ENCODE data around the gene WDR37. TPM values are rescaled to one million over a fixed set of nuclear protein-coding genes. Genes with fewer than 3 reads are reported as not detected.

WDR37 gene
- total RNA-seq, 1 experiment from 2014 or later = 7.6 TPM

DNA sequence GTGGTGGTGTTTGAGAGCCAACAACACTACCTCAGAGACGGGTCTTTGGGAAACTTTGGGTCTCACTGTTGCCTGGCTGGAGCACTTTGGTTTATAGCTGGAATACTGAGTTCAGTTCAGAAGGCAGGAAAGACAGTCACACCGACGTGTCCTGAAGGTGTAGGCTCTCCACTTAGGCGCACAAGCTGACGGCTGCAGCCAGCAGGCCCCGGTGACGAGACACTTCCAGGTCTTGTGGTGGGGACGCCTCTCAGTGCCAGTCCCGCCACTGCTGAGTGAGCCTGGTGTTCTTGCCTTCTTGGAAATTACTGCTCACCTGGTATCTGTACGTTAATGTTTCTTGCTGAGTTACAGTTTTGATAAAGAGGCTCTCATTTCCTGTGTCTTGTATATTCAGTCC is 74.0 kb downstream of the WDR37 start:
- DNase-seq (ENCODE audit: low read depth, low spot score) = no peak
- in situ Hi-C loops (cut with HindIII; ENCODE audit: low pct_unique_long_range_greater_than_20kb, low sequenced_read_pairs) = no loop called here

DNA sequence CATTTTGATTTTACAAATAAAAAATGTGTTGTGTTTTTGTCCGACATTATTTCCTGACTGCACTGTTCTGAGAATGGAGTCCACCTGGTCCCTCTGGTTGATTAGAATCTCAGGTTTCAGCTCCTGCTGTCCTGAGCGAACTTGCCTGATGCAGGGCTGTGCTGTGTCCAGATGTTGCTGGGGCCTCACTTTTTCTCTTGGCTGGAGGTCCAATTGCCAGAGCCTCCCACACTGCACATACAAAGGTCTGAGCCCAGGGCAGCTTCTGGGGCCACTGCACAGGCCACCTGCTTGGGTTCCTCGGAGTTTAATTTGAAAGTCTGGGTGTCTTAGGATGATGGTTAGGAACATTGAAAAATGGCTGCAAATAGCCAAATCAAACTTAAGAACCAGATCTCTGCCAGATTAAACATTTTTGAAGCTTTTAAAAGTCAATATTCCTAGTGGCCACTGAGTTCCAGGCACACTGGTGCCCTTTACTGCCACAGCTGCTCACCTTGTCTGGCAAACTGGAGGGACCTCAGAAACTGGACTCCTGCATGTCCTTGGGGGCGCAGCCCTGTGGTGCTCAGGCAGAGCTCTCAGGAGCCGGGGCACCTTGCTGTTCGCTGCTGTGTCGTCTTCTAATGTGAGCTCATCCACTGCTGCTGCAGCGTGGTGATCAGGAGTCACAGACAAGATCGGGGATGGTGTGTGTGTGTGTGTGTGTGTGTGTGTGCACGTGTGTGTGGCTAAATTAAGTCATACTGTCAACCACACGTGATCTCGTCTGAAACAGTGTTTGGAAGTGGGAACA is 75.0 kb downstream of the WDR37 start:
- no peak for DNase-seq (ENCODE audit: low read depth, low spot score)
- in situ Hi-C loops (cut with HindIII; ENCODE audit: low pct_unique_long_range_greater_than_20kb, low sequenced_read_pairs) = no loop called here

DNA sequence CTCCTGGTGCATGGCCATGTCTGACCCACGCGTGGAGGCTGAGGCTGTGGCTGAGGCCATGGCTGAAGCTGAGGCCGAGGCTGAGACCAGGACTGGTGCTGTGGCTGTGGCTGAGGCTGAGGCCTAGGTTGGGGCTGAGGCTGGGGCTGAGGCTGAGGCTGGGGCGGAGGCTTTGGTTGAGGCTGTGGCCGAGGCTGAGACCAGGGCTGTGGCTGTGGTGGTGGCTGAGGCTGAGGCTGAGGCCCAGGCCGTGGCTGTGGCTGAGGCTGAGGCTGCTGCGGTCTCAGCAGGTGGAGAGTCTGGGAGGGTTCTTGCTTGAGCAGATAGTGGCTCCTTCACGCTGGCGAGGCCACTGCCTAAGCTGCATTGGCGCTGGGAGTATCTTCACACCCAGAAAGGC is 76.4 kb downstream of the WDR37 start:
- no peak for DNase-seq (ENCODE audit: low read depth, low spot score)
- in situ Hi-C loops (cut with HindIII; ENCODE audit: low pct_unique_long_range_greater_than_20kb, low sequenced_read_pairs) = no loop called here

DNA sequence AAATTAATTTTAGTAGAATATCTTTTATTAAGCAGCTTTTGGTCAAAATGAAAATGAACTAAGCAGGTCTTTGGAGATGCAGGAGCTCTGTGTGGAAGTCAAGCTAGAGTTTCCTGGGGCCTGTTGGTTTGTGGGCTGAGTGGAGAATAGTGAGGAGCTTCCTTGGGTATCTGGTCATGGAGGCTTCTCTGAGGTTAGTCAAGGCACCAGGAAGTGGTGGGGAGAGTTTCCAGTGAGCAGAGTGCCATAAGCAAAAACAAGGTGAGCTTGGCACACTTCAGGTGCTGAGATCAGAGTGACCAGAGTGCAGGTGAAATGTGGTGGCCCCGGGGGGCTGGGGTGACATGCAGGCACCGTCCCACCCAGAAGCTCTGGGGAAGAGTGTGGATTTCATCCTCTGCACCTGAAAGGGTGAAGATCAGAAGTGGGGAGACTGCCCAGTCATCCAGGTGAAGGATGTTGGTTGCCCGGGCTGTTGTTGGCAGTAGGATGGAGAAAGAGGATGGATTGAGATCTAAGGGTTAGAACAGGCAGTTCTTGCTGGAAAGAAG is 77.4 kb downstream of the WDR37 start:
- in situ Hi-C loops (cut with HindIII; ENCODE audit: low pct_unique_long_range_greater_than_20kb, low sequenced_read_pairs) = no loop called here
- DNase-seq (ENCODE audit: low read depth, low spot score) = no peak

DNA sequence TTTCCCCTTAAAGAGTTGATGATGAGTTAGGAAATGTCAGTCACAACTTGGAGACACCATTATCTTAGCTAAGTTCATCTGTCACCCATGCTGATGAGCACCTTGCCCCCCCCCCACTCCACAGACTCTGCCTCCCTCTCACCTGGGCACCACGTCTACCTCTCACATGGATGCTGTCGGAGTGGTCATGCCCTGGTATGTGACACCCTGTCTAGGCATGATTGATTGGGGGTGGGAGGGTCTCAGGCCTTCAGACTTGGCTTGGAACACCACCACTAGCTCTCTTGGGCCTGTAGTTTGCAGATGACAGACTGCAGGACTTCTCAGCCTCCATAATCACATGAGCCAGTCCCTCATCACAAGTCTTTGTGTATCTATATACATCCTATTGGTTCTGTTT is 78.0 kb downstream of the WDR37 start:
- in situ Hi-C loops (cut with HindIII; ENCODE audit: low pct_unique_long_range_greater_than_20kb, low sequenced_read_pairs) = no loop called here
- DNase-seq (ENCODE audit: low read depth, low spot score) = no peak

DNA sequence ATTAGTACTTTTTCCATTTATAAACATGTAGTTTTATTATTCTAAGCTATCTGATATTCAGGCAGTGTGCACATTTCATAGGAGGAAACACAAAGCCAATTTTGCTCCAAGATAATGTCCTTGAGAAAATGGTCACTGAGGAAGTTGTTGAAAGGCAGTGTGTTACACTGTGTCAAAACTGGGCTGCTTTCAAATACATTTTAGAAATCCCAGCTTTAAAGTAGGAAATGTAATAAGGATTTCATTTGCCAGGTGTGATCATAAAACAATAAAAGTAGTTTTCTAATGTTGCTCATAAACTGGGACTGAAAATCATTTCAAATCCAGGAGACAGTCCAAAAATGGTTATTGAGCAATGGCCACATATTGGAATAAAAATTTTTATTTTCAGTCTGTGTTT is 80.1 kb downstream of the WDR37 start:
- DNase-seq (ENCODE audit: low read depth, low spot score) = no peak
- in situ Hi-C loops (cut with HindIII; ENCODE audit: low pct_unique_long_range_greater_than_20kb, low sequenced_read_pairs) = no loop called here

DNA sequence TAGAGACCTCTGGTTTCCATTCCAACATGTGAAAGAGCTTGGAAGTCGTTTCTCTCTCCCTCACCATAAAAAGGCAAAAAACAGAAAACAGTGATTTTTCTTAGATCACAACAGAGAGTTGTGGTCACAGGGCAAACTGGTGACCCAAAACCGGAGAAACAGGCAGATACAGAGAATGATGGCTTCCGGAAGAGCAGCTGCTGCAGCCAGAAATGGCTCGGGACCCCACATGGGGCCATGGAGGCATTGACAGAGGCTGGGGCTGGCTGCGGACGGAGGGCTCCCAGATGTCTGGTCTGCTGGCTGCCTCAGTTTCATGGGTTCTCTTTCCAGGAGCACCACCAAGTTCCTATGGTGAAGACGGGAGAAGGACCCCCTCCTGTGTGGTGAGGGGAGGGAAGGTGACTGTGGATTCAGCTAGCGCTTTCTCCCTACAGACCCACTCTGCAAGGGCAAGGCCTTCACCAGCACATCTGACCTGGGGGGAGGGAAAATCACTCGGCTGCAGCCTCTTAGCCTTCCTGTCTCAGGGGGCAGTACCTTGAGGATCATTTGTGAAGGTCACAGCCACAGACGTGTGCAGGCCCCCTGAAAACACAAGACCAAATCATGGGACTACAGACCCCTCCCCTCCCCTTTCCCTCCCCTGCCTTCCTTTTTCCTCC is 81.4 kb downstream of the WDR37 start:
- DNase-seq (ENCODE audit: low read depth, low spot score) = no peak
- in situ Hi-C loops (cut with HindIII; ENCODE audit: low pct_unique_long_range_greater_than_20kb, low sequenced_read_pairs) = no loop called here

DNA sequence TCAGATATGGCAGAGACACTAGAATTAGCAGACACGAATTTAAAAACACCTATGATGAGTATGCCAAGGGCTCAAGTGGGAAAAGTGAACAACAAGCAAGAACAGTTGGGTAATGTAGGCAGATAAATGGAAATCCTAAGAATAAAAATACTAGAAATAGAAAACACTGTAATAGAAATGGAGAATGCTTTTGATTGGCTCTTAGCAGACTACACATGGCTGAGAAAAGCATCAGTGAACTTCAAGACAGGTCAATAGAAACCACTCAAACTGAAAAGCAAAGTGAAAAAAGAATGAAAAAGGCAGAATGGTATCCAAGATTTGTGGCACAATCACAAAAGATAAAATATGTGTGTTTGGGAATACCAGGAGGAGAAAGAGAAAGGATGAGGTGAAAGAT is 82.3 kb downstream of the WDR37 start:
- in situ Hi-C loops (cut with HindIII; ENCODE audit: low pct_unique_long_range_greater_than_20kb, low sequenced_read_pairs) = no loop called here
- DNase-seq (ENCODE audit: low read depth, low spot score) = no peak

DNA sequence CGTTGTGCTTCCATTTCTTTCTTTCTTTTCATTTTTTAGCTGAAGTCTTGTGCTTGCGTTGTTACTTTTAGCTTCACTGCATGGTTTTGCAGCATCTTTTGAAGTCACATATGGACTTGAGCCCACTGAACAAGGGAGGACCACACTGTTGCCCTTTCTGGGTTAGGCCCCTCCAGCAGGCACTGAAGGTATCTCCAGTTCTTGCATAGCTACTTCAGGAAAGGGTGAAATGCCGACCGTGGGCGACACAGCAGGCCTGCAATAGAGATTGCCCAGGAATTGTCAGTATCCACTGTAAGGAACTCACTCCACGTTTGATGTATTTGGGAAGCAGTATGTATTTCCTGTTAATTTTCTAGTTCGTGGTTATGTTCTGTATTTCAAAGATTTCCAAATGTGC is 85.1 kb downstream of the WDR37 start:
- DNase-seq (ENCODE audit: low read depth, low spot score) = no peak
- in situ Hi-C loops (cut with HindIII; ENCODE audit: low pct_unique_long_range_greater_than_20kb, low sequenced_read_pairs) = no loop called here

DNA sequence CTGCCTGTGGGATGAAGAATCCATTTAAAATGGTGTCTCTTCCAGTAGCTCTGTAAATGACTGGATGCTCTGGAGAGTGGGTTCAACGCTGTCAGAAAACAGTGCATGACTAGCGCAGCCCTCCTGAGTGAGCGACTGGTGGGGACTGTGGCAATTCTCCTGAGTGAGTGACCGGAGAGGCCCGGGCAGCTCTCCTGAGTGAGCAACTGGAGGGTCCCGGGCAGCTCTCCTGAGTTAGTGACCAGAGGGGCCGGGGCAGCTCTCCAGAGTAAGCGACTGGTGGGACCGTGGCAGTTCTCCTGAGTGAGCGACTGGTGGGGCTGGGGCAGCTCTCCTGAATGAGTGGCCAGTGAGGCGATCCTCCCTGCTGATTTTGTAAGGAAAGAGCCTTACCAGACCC is 85.5 kb downstream of the WDR37 start:
- DNase-seq (ENCODE audit: low read depth, low spot score) = no peak
- in situ Hi-C loops (cut with HindIII; ENCODE audit: low pct_unique_long_range_greater_than_20kb, low sequenced_read_pairs) = no loop called here

DNA sequence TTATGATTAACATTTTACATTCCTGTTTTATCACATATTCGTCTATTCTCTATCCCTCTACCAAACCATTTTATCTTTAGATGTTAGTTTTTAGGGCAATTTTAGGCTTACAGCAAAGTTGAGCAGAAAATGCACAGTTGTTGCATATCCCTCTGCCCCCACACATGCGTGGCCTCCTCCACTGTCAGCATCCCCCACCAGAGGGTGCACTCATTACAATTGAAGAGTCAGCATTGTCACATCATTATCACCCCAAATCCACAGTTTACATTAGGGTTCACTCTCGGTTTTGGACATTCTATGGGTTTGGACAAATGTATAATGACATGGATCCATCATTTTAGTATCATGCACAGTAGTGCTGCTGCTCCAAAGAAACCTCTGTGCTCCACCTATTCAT is 86.4 kb downstream of the WDR37 start:
- in situ Hi-C loops (cut with HindIII; ENCODE audit: low pct_unique_long_range_greater_than_20kb, low sequenced_read_pairs) = no loop called here

DNA sequence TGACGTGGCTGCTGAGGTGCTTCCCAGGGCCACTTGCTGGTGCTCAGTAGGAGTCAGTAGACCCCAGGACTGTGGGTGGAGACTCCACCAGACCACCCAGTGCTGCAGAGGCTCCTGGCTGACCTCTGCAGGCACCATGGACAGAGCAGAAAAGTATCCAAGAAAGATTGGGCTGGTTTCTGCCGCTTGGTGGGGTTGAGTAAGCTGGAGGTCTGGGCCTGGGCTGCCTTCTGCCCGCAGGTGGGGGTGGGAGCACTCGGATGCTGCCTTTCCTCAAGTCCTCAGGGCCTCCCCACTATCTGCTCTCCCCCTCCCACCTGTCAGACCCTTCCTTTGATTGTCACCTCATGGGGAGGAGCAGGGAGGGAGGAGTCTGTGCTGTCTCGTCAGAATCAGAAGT is 91.6 kb downstream of the WDR37 start:
- no peak for DNase-seq (ENCODE audit: low read depth, low spot score)
- in situ Hi-C loops (cut with HindIII; ENCODE audit: low pct_unique_long_range_greater_than_20kb, low sequenced_read_pairs) = no loop called here

More for the DNA sequence above, 86.4 kb downstream of the WDR37 start:
- DNase-seq (ENCODE audit: low read depth, low spot score) = no peak

DNA sequence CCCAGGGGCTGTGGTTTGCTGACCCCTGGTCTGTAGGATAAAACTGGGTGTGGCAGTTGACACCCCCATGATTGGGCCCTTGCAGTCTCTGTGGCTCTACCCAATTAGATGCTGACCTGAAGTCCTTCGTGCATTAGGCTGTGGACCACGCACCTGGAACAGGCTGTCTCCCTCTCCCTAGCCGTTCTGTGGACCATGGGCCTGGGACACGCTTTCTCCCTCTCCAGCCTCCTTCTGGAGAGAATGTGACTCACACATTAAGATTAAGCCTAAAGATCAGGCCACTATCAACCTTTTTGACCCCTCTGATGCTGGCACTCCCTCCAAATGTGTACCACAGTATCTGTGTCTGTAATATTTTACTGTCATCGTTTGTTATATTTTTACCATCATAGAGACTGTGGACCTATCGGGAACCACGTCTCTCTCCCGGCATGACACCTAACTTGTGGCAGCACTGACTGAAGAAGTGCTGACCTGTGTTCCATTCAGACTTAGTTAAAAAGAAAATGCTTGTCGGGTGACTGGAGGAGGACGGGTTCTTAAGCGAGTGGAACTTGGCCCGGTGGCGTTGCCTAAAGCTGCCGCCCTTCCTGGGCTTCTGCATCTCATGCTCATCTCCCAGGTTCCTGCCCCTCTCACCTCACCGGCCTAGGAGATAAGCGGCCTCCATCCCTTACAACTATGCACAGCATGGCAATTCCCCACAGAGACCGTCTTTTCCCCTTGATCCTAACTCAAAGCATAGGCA is 92.8 kb downstream of the WDR37 start:
- no peak for DNase-seq (ENCODE audit: low read depth, low spot score)
- in situ Hi-C loops (cut with HindIII; ENCODE audit: low pct_unique_long_range_greater_than_20kb, low sequenced_read_pairs) = no loop called here

DNA sequence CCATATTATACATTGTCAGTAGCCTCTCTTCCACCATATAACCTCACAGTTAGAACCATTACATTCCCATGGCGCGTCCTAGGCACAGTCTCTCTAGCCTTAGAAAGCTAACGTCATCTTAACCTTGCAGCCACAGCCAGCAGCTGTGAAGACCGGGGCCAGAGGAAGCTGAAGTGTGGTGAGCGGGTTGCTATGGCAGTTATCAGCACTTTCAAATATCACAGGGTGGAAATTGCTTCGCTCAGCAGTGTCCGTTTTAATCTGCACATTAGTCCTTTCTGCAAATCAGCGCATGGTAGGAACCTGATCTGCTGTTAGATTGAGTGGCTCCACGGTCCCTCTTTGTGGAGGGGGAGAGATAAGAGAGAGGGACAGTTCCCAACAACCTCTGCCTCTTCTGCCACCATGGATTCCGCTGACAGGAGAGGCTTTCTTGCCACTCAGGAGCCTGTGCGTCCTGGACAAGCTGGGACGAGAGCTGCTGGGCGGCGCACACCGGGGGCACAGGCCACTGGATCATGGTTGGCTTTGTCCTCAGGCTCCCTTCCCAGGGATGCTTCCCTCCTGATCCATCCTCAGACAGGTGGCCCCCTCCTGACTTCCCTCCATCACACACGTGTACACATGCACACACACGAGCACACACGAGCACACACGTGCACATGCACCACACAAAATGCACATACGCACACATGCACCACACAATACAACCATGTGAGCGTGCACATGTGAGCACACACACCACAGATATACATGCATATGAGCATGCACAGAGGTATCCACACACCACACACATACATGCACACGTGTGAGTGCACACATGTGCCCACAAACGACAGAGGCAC is 93.8 kb downstream of the WDR37 start:
- DNase-seq (ENCODE audit: low read depth, low spot score) = no peak
- in situ Hi-C loops (cut with HindIII; ENCODE audit: low pct_unique_long_range_greater_than_20kb, low sequenced_read_pairs) = no loop called here

DNA sequence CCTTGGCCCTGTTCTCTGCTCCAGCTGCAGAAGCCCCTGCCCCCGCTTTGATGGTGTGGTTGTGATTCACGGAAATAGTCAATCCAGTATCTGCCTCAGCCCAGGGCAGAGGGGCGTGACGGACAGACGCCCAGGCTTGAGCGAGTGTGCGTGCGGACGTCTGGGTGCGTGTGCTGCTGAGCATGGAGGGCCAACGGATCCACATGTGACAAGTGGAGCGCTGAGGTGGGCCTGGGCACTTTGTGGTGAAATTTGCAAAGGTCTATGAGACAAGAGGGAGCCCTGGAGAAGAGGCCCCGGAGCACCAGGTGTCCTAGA is 94.4 kb downstream of the WDR37 start:
- in situ Hi-C loops (cut with HindIII; ENCODE audit: low pct_unique_long_range_greater_than_20kb, low sequenced_read_pairs) = no loop called here
- no peak for DNase-seq (ENCODE audit: low read depth, low spot score)

DNA sequence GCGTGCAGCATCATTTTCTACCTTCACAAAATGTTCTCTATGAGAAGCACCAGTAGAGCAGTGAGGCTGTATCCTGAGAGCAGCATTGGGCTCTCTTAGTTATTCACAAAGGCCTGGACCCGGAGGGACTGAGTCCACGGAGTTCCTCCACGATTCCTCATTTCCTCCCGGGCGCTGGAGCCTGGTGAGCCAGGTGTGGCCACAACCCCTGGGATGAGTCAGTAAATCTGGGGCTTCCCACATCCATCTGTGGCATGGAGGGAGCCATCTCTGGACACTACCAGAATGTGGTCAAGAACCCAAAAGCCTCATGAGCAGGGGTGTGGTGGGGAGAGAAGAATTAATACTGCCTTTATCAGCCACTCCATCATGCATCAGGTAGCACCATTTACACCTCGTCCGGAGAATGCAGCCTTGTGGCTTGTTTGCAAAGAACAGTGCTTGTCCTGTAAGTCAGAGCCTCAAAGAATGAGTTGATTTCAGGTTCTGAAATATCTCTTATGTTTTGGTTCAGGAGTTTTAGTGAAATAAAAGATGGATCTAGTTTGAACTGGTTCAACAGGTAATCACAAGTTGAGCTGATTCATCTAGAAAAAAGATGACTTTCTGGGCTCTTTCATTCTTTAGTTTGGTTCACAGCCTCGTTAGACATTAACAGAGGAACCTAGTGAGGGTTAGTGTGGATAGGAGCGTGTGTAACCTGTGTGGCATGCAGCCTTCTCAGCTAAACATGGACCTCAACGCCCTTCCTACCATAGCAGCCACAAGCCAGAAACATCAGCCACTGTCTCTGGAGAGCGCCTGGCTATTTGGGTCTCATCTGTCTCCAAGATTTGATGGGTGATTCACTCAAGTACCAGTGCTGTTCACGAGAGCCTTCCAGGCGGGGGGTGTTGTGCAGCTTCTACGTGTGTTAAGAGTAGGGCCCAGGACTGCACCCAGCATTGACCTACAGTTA is 95.2 kb downstream of the WDR37 start:
- in situ Hi-C loops (cut with HindIII; ENCODE audit: low pct_unique_long_range_greater_than_20kb, low sequenced_read_pairs) = no loop called here

More for the DNA sequence above, 95.2 kb downstream of the WDR37 start:
- no peak for DNase-seq (ENCODE audit: low read depth, low spot score)
